Activated T-cell treated with anti-CD3 and anti-CD28 coated beads, Interleukin-2, amount 50 U/mL, for 48 hours (primary cell): ENCODE measurements around the gene RNF175.
"Not testable (repeated sequence)": the region's sequence is repeated elsewhere in the genome, so short reads cannot be mapped to it uniquely, and the experiment has no call there.

Experiments used
- DNase-seq, 2 experiments: peaks; one replicate each; pipeline ENCODE4 v3.0.0-alpha.2; 2020

Gene RNF175

GRCh38 chr4:153669838-153670237 is 90.0 kb downstream of the RNF175 start:
- DNase-seq = no peak

DNA sequence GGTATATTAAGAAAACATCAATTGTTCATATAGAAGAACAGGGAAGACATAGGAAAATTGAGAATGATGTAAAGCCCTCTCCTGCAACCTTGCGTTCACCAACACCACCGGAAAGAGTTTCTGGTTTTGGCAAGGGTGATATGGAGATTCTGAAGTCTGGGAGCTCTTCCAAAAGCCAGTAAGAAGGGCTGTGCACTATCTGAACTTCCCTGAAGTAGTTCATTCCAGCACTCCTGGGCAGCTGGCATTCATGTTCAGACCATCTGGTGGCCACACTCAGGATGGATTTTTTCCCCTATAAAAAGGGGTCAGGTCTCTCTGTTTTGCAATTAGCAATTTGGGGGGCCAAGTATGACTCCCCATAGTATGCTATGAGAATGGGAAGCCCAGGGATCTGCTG is 91.2 kb downstream of the RNF175 start:
- no peak for DNase-seq

DNA sequence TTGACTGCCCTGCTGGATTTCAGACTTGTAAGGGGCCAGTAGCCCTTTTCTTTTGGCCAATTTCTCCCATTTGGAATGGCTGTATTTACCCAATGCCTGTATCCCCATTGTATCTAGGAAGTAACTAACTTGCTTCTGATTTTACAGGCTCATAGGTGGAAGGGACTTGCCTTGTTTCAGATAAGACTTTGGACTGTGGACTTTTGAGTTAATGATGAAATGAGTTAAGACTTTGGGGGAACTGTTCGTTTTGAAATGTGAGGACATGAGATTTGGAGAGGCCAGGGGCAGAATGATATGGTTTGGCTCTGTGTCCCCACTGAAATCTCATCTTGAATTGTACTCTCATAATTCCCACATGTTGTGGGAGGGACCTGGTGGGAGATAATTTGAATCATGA is 93.3 kb downstream of the RNF175 start:
- DNase-seq = not testable (repeated sequence)

- no peak for DNase-seq
Measured at GRCh38 chr4:153663667-153664066, 96.2 kb downstream of the RNF175 start.

DNA sequence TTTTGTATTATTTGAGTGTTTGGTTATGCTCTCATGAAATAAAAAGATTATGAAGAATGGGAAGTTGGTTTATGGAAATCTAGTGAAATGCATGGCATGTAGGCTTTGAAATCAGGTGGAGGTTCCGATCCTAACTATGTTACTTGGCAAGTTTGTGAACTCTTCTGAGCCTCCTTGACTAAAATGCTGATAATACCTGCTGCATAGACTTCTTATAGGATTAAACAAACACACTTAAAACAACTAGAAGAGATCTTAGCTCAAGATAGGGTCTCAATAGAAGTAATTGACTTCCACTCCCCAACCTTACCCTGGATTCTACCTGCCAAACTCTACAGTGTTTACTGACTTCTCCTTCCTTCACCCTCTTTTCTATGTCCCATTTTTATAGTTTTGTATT is 97.9 kb downstream of the RNF175 start:
- no peak for DNase-seq

DNA sequence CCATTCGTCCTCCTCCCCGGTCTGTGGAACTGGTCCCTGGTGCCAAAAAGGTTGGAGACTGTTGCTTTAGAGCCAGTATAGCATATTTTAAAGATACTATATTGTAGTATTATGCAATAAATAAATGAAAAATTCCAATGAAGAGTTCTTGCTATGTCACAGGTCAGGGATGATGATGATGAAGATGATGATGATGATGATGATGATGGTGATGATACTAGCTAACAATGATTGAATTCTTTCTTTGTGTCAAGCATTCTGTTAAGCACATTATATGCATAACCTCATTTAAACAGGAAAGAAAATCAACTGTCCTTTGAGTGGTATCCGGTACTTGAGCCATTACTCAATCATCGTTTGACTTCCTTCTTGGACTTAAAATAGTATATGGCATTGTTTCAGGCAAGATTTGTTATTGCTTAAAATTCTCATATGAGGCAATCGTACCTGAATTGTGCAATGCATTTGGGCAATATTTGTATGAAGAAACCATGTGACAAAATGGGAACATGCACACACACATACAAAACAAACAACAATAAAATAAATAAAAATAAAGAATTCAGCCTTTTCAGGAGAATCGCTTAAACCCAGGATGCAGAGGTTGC is 98.5 kb downstream of the RNF175 start:
- no peak for DNase-seq
